Activated CD8-positive, alpha-beta memory T cell treated with anti-CD3 and anti-CD28 coated beads for 24 hours (primary cell): ENCODE data around the gene PIP5K1C.
"Not testable (repeated sequence)": the region's sequence is repeated elsewhere in the genome, so short reads cannot be mapped to it uniquely, and the experiment has no call there.

Source experiments
- DNase-seq: peaks from one replicate; pipeline ENCODE4 v3.0.0-alpha.2; 2020

Gene PIP5K1C

DNA sequence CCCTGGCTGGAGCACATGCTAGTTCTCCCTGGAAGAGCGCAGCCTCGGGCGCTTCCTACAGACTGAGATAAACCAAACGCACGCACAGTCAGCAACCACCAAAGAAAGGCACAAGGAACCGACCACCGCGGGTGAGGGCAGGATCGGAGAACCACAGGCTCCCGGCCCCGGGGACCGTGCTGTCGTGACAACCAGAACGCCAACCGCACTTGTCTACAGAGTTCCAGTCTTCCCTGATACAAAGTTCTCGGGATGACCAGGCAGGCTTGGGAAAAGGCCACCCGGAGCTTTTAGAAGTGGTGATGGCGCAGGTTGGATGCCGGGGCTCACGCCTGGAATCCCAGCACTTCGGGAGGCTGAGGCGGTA lies 40.5 kb downstream of the PIP5K1C start:
- DNase-seq, result no peak

DNA sequence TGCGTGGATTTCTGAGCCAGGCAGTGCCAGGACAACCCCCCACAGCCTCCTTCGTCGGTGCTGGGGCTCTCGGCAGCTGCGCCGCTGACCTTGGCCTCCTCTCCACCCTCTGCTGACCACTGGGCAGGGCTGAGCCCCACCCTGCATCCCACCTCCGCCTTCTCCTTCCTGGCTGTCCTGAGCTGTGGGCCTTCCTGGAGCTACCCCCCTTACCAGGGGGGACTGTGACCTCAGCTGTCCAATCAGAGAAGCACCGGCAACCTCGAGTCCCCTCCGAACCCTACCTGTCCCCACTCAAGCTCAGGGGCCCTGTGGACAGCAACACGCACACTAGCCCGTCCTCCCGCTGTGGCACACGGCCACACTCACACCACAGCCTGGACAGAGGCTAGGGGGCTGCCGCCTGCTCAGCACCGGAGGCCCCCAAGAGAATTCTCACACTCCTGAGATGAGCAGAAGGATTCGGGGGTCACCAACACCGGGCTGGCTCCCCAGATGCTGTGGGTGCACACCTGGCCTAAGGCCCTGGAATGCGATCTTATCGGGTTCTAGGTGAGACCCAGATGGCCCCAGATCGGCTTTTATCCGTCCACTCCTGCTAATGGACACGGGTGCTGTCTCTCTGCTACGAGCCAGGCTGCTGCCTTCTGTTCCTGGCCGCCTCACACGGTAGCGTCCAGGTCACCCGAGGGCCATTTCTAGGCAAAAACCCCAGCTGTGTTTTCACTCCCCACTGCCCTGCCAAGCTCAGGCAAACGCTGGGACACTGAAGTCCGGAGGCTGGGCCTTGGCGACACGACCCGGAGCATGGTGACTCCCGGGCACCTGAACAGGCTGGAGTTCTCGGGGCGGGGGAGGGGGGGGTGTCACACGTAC lies 41.2 kb downstream of the PIP5K1C start:
- no peak for DNase-seq

DNA sequence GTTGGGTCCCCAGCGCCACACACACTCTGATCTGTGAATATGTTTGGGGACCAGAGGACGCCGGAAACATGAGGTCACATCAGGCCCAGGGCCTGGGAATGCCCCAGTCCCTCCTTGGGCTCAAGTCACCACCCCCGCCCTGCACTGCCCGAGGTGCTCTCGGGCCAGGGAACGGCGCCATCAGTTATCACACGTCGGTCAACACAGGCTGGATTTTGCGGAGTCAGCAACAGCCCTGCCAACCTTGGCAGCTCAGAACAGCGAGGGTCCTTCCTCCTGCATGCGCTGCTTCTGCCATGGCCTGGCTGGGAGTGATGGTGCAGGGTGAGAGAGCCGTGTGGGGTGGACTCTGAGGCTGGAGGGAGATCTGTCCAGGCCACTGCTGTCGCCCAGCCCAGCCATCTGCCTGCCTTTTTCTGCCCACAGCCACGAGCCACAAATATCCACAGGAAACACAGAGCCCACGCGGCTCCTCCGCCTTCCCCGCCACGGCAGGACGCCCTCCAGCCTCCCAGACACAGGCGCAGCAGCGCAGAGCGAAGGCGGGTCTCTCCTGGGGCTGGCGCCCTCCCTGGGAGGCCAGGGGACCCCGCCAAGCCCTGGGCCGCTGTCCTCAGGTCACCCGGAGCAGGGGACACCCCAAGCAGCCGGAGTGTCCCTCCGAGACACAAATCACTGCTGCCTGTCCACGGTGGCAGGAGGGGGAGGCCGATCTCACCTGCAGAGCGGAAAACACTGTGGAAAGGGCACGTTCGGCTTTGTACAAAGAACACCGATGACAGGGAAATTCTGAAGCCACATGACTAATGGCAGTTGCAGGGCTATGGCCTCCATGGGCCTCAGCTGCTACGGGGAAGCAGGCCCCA lies 42.0 kb downstream of the PIP5K1C start:
- no peak for DNase-seq

DNA sequence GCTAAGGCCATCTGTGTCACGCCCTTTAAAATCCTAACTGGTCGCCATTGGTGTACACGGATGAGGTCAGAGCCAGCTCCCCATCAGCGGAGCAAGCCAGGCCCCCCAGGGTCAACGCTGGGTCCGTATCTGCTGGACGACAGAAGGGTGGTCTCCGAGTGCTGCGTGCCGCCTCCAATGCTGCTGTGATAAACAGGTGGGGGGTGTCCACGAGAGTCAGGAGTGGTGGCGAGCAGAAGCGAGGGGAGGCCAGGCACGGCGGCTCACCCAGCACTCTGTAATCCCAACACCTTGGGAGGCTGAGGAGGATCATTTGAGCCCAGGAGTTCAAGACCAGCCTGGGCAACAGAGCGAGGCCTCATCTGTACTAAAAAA lies 42.9 kb downstream of the PIP5K1C start:
- no peak for DNase-seq

DNA sequence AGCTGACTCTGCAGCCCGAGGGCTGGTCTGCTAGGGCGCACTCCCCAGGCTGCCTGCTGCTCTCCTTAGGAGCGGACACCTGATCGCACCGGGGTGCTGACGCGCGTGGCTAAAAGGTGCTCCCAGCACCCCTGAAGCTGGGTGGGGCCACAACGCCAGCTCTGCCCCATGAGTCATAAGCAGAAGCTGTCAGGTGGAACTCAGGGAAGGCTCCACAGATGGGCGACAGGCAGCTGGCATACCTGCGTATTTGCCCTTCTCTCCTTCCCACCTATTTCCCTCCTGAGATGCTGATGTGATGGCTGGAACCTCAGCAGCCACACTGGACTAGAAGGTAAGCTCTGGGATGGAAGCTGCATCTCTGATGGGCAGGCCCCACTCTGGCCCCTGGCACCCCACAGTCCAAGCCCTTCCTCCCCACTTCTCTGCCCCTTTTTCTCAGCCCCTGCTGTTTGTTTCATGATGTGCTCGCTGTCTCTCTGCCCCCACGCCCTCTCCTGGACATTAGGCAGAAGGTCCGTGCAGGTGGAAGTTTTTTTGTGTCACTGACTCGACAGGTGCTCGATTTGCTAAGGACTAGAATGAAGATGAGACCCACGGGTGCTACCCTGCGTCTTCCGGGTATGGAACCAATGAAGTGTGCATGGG lies 43.4 kb downstream of the PIP5K1C start:
- no peak for DNase-seq

DNA sequence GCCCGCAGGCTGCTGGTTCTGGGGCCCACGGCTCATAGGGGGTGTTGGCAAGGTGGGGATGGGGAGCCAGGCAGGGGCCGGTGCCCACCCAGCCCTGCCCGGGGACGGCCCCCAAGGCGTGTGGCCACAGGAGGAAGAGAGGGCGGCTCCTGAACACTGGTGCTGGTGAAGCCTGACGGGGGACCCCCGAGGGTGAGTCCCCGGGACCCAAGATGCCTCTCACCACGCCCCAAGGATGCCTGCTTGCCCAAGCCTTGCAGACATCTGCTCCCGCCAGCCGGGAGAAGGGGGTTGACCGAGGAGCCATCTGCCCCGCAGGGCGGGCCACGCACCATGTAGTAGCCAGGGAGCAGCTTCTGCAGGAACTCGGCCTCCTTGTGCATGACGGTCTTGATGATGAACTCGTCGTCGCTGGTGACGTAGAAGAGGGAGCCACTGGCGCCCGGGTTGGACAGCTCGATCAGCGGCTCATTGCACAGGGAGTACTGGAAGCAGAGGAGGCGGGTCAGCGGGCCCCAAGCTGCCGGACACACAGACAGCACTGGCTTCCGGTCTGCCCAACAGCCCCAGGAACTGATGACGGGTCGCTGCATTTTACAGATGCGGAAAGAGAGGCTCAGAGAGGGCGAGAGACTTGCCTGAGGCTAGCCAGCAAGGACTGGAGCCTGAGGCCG lies 44.1 kb downstream of the PIP5K1C start:
- DNase-seq, result no peak

DNA sequence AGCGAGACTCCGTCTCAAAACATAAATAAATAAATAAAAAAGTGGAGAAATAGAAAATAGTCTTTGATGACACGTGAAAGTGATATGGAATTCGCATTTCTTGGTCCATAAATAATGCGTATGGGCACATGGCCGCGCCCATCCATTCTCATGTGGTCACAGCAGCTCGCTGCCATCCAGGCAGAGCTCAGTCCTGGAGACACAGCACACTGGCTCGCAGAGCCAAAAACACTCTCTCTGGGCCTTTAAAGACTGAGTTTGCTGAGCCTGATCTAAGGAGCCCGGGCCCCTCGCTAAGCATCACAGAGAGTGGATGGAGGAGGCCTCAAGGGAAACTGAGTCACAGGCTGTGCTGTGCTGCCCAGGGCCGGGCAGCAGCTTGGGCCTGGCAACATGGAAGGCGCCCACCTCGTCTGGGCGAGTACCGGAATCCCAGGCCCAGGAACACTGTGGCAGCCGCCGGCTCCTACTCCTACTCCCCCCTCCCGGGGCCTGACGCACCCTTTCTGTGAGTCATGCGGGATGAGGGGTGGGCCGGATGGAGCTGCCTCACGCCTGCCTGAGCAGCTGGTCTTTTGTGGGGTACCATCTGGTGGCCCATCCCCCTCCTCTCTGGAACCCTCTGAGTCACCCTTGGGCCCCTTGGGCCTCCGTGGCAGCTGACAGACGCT lies 44.7 kb downstream of the PIP5K1C start:
- no peak for DNase-seq

DNA sequence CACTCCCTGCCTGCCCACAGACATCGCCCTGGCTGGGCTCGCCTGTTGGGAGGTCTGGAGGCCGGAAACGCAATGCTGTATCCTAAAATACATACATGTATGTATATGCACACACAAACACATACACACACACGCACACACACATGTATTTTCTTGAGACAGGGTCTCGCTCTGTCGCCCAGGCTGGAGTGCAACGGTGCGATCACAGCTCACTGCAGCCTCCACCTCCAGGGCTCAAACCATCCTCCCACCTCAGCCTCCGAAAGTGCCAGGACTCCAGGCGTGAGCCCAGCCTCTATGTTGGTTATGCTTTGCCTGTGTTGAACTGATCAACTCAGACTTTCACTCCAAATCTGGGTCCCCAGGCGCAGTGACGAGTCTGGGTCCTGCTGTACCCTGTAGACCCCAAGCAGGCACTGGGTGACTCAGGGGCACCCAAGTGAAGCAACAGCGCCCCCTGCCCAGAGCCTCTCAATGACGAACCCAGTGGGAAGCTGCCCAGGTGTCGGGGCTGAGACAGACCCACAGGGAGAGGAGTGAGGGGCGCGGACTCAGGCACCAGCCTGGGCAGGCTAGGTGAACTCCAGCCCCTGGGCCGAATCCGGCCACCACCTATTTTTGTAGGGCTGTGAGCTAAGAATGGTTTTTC lies 46.3 kb downstream of the PIP5K1C start:
- no peak for DNase-seq

DNA sequence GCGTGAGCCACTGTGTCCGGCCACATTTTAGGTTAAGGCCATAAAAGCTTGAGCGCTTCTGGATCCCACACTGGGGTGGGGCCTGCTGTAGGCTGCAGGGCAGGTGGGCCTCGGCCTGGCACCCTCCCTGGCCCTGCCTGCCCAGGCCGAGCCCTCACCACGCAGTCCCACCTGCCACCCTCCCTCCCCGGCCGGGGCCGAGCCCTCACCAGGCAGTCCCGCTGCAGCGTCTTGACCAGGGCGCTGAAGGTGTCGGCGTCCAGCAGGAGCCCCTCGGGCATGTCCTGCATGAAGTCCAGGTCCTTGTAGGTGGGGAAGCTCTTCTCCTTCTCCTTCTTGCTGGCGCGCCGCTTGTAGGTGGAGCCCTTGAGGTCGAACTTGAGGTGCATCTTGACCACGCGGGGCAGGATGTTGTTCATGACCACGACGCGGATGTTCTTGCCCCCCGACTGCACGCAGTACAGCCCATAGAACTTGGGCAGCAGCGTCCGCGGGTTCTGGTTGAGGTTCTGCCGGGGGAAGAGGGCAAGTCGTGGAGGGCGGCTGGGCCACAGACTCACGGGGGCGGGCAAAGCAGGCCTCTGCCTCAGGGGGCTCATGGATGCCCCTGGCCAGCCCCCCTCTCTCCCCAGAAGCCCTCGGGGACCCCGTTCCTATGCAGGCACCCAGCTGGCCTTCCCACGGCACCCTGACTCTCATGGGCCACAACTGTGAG lies 47.0 kb downstream of the PIP5K1C start:
- no peak for DNase-seq

DNA sequence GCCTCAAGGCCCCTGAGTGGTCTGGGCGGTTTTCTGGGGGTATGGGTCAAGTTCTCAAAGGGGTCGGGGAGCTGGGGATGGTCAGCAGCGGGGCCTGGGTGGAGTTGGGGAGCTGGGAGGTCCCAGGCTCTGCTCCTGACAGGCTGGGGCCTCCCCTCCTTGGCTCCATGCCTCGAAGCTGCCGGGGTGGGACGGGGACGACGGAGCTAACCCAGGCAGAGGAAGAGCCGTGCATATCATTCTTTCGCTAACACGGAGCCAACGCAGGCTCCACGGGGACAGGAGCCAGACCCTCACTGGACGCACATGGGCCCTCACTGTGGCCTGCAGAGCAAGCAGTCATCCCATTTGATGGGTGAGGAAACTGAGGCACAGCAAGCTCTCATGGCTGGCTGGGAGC lies 47.8 kb downstream of the PIP5K1C start:
- DNase-seq, result no peak

DNA sequence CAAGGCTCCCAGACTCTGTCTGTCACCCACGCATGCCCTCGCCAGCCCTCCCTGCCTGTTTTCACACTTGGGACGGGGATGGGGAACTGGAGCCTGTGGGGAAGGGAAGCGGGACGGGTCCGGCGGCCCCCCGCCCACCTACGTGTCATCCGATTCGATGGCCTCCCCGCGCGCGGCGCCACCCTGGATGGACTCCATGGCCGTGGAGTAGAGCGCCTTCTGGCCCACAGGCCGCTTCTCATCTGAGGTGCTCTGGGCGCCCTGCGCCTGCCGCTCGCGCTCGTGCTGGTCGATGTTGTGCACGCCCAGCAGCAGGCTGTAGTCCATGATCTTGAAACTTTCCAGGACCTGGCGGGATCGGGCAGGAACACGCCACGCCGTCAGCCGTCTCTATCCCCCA lies 48.6 kb downstream of the PIP5K1C start:
- no peak for DNase-seq

DNA sequence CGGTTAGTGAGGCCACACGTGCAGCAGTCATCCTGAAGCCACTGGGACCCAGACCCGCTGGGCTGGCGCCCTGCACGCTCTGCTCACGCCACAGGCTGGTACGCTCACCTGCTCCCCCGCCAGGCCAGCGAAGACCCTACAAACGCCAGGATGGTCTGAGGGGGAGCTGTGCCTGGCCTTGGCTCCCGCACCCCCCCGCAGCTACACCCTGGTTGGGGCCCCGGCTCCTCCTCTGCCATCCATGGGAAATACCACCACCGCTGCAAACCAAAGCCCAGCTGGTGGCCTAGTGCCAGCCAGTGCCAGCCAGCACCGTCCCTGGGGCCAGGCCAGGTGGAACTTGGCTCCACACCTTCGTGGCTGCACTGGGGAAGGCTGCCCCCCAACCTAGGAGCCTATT lies 50.4 kb downstream of the PIP5K1C start:
- no peak for DNase-seq

DNA sequence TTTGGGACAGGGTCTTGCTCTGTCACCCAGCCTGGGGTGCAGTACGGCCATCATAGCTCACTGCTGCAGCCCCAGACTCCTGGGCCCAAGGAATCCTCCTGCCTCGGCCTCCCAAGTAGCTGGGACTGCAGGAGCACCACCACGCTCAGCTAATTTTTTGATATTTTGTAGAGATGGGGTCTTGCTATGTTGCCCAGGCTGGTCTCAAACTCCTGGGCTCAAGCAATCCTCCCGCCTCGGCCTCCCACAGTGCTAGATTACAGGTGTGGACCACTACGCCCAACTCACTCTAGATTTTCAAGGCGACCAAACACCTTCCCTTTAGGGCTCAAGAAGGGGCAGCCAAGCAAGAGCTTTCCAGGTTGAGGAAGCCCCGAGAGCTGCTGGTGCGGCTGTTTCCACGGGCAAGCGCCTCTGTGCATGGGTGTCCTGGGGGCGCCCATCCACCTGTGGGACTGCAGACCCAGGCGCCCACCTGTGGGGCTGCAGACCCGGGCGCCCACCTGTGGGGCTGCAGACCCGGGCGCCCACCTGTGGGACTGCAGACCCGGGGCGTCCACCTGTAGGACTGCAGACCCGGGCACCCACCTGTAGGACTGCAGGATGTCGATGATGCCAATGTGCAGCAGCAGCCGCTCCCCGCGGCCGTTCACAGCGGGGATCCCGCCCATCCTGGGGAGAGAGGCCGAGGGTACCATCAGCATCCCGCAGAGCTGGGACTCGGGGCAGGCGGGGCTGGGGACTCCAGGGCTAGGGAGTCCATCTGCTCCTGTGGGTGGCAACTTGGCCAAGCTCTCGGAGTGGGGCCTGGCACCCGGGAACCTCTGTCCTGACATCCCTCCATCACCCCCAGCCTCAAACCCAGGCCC lies 52.0 kb downstream of the PIP5K1C start:
- DNase-seq, result no peak

DNA sequence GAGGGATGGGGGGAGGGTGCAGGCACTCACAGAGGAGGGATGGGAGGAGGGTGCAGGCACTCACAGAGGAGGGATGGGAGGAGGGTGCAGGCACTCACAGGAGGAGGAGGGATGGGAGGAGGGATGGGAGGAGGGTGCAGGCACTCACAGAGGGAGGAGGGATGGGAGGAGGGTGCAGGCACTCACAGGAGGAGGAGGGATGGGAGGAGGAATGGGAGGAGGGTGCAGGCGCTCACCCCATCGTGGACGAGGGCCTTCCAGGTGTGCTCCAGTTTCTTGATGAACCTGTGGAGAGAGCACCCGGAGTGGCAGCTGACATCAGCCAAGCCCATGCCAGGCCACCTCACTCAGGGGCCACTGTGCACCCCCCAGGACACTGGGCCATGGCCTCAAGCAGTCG lies 53.2 kb downstream of the PIP5K1C start:
- not testable (repeated sequence) for DNase-seq

DNA sequence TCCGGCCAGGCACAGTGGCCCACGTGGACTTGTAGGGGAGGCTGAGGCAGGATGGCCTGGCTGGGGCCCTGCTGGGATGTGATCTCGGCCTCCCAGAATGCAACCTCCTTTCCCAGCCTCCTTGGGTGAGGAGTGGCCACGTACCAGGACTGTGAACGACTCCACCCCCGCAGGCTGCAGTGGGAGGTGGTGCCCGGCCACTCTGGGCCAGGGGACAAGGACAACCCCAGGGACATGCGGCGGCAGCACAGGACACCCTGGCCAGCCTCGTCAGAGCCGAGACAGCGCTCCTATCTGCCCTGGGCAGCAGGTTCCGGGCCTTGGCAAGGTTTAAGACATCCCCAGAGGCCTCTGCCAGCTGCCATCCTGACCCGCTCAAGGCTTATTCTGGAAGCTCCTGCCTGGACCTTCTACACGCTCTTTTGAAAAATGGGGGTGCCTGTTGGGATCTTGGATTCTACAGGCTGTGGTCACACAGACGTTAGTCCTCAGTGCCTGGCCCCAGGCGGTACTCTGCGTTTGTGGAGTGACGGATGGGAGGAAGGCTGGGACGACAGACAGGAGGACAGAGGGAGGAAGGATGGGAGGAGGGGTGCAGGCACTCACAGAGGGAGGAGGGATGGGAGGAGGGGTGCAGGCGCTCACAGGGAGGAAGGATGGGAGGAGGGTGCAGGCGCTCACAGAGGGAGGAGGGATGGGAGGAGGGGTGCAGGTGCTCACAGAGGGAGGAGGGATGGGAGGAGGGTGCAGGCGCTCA lies 53.8 kb downstream of the PIP5K1C start:
- no peak for DNase-seq

DNA sequence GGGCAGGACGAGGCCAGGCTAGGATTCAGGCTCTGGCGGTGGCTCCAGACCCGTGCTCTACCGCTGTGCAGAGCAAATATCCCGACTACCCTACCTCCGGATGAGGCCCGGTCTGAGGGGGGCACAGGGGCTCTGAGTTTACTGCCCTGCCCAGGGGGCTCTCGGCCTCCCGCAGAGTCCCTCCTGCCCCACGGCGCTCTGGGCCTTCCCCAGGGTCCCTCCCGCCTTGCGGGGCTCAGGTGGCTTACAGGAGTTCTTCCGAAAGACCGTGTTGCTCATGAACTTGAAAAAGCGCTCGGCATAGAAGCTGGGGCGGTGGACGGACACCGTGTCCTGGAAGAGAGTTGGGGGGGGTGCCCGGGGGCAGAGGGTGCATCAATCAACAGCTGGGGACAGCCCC lies 54.5 kb downstream of the PIP5K1C start:
- DNase-seq, result no peak

DNA sequence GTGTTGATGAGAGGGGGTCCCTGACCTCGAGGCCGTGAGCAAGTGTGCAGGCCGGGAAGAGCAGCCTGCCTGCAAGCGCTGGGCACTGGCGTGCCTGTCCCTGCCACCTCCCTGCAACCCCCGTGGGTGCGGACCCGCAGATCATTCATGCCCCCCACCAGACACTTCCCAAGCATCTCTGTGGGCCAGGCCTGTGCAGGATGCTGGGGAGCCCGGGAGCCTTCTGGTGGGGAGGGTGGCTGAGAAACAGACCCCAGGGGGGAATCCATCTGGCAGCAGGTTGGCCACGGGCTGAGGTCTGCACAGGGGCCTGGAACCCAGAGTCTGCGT lies 55.2 kb downstream of the PIP5K1C start:
- DNase-seq, result no peak

DNA sequence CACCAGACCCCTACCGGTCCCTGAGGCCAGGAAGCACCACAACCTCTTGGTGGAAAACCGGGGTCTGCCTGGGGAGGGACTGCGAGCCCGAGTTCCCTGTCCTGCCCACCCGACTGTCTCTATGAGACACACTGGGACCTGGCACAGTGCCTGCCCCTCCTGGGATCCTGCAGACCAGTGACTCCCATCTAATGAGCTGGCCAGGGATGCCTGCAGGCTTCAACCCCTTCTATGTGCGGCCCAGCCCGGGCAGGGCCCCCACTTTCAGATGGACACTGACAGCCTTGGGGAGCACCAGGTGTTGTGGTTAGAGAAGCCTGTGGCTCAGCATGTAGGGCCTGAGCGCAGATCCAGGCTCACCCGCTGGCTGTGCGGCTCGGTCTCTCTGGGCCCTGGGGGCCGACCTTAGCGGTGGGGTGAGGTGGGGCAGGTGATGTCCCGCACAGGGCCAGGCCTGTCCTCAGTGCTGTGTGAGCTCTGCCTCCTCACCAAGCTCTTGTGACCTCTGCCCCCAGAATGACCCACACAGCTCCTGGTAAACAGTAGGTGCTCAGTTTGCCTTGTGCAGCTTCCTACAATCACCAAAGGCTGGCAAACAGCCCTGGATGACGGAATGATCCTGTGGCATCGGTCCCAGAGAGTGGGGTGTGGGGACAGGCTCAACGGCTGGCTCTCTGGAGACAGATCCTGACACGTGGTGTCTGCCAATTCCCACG lies 55.8 kb downstream of the PIP5K1C start:
- no peak for DNase-seq
